IPS DF 6.9 (cell line): ENCODE results near the gene MACO1.
A peak's percentile ranks its signal among the peaks of the same experiment; 100 is the strongest.

Experiments
- DNase-seq: peaks from one replicate; pipeline ENCODE4 v3.0.0-alpha.2; 2013; ENCODE audit warnings: low read depth, low spot score
- H3K27ac ChIP-seq: one replicate; pipeline ENCODE4 v1.5.1; 2013; ENCODE audit warnings: low read length, control low read depth
- H3K27me3 ChIP-seq: 2 replicates; pipeline ENCODE4 v1.6.1; 2013; ENCODE audit warnings: mild to moderate bottlenecking, low read length; ENCODE audit not compliant: control insufficient read depth, insufficient read depth
- H3K36me3 ChIP-seq: 2 replicates; pipeline ENCODE4 v1.6.1; 2013; ENCODE audit warnings: low read length; ENCODE audit not compliant: control insufficient read depth, insufficient read depth
- H3K4me1 ChIP-seq: 2 replicates; pipeline ENCODE4 v1.6.1; 2013; ENCODE audit warnings: low read length; ENCODE audit not compliant: control insufficient read depth, insufficient read depth
- H3K4me3 ChIP-seq: 2 replicates; pipeline ENCODE4 v1.5.1; 2013; ENCODE audit warnings: mild to moderate bottlenecking, low read length
- H3K9me3 ChIP-seq: 2 replicates; pipeline ENCODE4 v1.6.1; 2013; ENCODE audit warnings: low read length, inconsistent platforms; ENCODE audit not compliant: control insufficient read depth, insufficient read depth
- WGBS: extraction: QIAGEN DNeasy Blood & Tissue Kit; methylation state at CpG from one replicate; pipeline ENCODE4 v1.1.7; 2013; ENCODE audit warnings: mixed read lengths, missing lambda C conversion rate; ENCODE audit not compliant: insufficient read length, insufficient coverage; 5-methylcytosine and 5-hydroxymethylcytosine counted together

The MACO1 gene

DNA sequence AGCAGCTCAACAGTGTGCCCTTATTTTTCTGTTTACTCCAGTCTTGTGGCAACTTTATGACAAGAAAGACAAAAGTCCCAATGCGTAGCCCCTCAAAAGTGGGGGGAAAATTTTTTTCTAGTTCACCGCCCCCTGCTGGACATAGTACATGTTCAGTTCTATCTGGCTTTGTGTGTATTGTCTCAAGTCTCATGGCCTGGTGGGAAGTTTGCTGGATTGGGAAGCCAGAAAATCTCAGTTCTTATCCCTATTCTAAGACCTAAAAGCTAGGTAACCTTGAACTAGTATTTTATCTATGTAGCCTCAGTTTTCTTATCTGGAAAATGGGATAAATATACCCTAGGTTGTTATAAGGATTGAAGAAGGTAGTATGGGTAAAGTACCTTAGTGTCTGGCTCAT is 56.9 kb downstream of the MACO1 start:
- Histone ChIP-seq H3K4me1 (peaks cover 5% of the 10 kb centered on the region; the same call in 1 of the 2 replicates), H3K4me3 (no peak overlapping the region), H3K9me3 (no peaks in the 10 kb centered on the region), H3K27me3 (no peaks in the 10 kb centered on the region), H3K27ac (no peak overlapping the region), H3K36me3 (no peaks in the 10 kb centered on the region)
- no peak for DNase-seq
- no CpG with 5 or more reads among the region's 2 CpGs for WGBS

DNA sequence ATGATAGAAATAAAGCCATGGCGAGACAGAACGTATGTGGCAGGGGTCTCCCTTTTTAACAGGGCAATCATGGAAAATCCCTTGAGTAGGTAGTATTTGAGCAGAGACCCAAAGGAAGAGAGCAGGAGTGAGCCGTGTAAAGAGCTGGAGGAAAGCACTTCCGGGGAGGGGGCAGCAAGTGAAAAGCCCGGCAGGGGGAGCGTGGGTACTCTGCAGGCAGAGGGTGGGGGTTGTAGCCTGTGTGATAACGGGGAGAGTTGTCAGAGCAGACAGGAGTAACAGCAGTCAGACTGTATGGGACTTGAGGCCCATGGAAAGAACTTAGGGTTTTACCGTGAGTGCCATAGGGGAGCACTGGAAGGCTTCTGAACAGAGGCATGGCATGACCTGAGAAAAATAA is 61.6 kb downstream of the MACO1 start:
- Histone ChIP-seq H3K36me3 (0 out of 2 replicates have a peak, but pooled peaks cover 3% of the 10 kb centered on the region), H3K27me3 (no peaks in the 10 kb centered on the region), H3K4me1 (peaks cover 3% of the 10 kb centered on the region; the same call in 1 of the 2 replicates), H3K9me3 (no peaks in the 10 kb centered on the region), H3K4me3 (no peak overlapping the region), H3K27ac (no peak overlapping the region)
- DNase-seq = no peak
- WGBS = no CpG with 5 or more reads among the region's 8 CpGs

GRCh38 chr1:25494952-25495351 is 64.3 kb downstream of the MACO1 start:
- H3K4me1 ChIP-seq = peaks cover 3% of the 10 kb centered on the region; the same call in 1 of the 2 replicates
- H3K36me3 ChIP-seq = peaks cover 3% of the 10 kb centered on the region; the same call in 1 of the 2 replicates
- no peak overlapping the region for H3K4me3 ChIP-seq
- H3K9me3 ChIP-seq = no peaks in the 10 kb centered on the region
- no peaks in the 10 kb centered on the region for H3K27me3 ChIP-seq
- no peak for DNase-seq
- no peak overlapping the region for H3K27ac ChIP-seq
- no CpG with 5 or more reads among the region's 3 CpGs for WGBS

GRCh38 chr1:25500694-25501093 is 70.0 kb downstream of the MACO1 start:
- Histone ChIP-seq H3K27ac (no peak overlapping the region), H3K36me3 (no peaks in the 10 kb centered on the region; the same call in 1 of the 2 replicates), H3K9me3 (no peaks in the 10 kb centered on the region), H3K4me3 (no peak overlapping the region), H3K27me3 (no peaks in the 10 kb centered on the region), H3K4me1 (0 out of 2 replicates have a peak, but pooled peaks cover under 1% of the 10 kb centered on the region)
- no peak for DNase-seq
- WGBS = no CpG with 5 or more reads among the region's 1 CpG

GRCh38 chr1:25501235-25502058 is 70.8 kb downstream of the MACO1 start:
- DNase-seq = peak; percentile 75
- H3K27ac ChIP-seq = no peak overlapping the region
- H3K9me3 ChIP-seq = no peaks in the 10 kb centered on the region
- H3K4me1 ChIP-seq = peaks cover 5% of the 10 kb centered on the region
- WGBS = no CpG with 5 or more reads among the region's 7 CpGs
- H3K27me3 ChIP-seq = no peaks in the 10 kb centered on the region
- H3K4me3 ChIP-seq = no peak overlapping the region
- no peaks in the 10 kb centered on the region; the same call in 1 of the 2 replicates for H3K36me3 ChIP-seq

DNA sequence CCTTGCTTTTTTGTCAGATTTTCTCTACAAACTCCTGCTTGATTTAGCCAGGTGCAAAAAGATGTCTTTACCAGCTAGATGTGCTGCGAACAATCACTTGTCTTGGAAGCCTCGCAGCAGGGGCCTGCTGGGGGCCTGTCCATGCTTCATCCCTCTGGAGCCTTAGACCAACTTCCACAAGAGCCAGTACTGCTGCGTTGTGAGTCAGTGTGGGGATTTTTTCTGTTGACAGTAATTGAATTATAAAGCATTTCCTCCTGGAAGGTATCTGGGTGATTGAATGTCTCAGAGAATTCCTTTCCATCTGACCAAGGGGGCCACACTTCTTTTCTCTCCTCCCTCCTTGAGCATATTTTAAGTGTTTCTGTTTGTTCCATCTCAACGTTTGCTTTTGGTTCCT is 72.3 kb downstream of the MACO1 start:
- H3K4me1 ChIP-seq = peaks cover 5% of the 10 kb centered on the region
- no peaks in the 10 kb centered on the region for H3K9me3 ChIP-seq
- no peaks in the 10 kb centered on the region; the same call in 1 of the 2 replicates for H3K36me3 ChIP-seq
- H3K27ac ChIP-seq = no peak overlapping the region
- H3K4me3 ChIP-seq = no peak overlapping the region
- DNase-seq = no peak
- no CpG with 5 or more reads among the region's 4 CpGs for WGBS
- H3K27me3 ChIP-seq = no peaks in the 10 kb centered on the region

GRCh38 chr1:25503551-25504426 is 73.1 kb downstream of the MACO1 start:
- Histone ChIP-seq H3K4me3 (no peak overlapping the region), H3K27ac (no peak overlapping the region), H3K4me1 (peaks cover 5% of the 10 kb centered on the region), H3K36me3 (no peaks in the 10 kb centered on the region), H3K27me3 (no peaks in the 10 kb centered on the region), H3K9me3 (no peaks in the 10 kb centered on the region)
- no CpG with 5 or more reads among the region's 12 CpGs for WGBS
- DNase-seq = no peak

GRCh38 chr1:25504706-25505595 is 74.3 kb downstream of the MACO1 start:
- Histone ChIP-seq H3K36me3 (no peaks in the 10 kb centered on the region), H3K4me3 (no peak overlapping the region), H3K9me3 (no peaks in the 10 kb centered on the region), H3K27me3 (no peaks in the 10 kb centered on the region), H3K27ac (no peak overlapping the region), H3K4me1 (peaks cover 5% of the 10 kb centered on the region)
- DNase-seq = no peak
- WGBS = no CpG with 5 or more reads among the region's 9 CpGs

- H3K27ac ChIP-seq = no peak overlapping the region
- no peak for DNase-seq
- no peak overlapping the region for H3K4me3 ChIP-seq
- H3K36me3 ChIP-seq = no peaks in the 10 kb centered on the region
- no peaks in the 10 kb centered on the region for H3K27me3 ChIP-seq
- WGBS = no CpG with 5 or more reads among the region's 14 CpGs
- H3K9me3 ChIP-seq = no peaks in the 10 kb centered on the region
- peaks cover 5% of the 10 kb centered on the region for H3K4me1 ChIP-seq
Measured at GRCh38 chr1:25505656-25506385, 75.1 kb downstream of the MACO1 start.
